Myometrial cell (primary cell): ENCODE data around the gene ZNF181. TPM values are rescaled to one million over a fixed set of nuclear protein-coding genes. Genes with fewer than 3 reads are reported as not detected.

Source experiments
- total RNA-seq: library from RNA; depleted of rRNA; stranded (reverse); fragments of >200 nt; gene quantifications from 2 replicates; pipeline ENCODE4 v1.2.3, GENCODE V29; 2015

Gene ZNF181
- total RNA-seq: 4.3 and 11.8 TPM in 2 replicates

GRCh38 chr19:34733746-34734536, at the start of gene ZNF181:
ZNF181 (plus strand) TSS chr19:34734243; CDS start chr19:34735038, 795 bp downstream.

DNA sequence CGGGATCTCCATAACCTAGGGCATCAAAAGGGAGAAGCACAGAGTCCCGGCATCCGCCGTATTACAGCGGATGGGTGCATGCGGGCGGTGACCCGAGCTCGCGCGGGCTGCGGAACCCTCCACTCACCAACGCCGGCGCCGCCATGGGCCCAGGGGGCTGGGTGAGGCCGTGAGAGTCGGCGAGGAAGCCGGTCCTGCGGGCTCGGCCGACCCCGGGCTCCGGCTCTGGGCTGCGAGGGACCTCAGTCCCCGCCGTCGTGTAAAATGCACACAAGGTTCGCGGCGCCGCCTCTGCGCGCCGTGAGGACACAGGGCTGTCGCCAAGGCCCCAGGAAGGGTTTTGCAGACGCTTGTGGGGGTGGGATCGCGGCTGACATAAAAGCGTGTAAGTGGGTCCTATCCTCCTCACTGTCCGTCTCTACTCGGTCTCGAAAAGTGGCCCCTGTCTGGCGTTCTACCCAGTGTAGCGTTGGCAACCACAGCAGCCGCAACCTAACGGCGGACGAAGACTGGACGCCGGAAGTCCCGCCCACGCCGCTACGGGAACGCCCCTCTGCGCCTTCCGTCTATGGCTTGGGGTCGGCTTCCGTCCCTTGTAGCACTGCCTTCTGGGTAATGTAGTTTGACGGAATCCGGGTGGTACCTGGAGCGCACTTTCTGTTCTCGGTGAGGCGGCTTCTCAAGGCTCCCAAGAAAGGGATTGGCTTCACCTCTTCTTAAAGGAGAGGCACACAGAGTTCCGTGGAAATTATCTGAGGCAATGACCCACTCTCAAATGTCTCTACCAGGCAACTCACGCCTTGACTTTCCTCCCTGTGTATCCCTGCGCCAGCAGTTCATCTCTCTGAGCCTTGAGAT, 38.9 kb downstream of the ZNF181 start, which contains the start of gene ZNF599:
ZNF599 (minus strand) TSS at position 519 of the 858 bp plus-strand sequence; CDS start at position 145, 374 bp downstream.

Other genes with a start within 250 kb of the ZNF181 start
- not detected in 2 replicates for gene SCGB2B2, start 57.1 kb upstream of the ZNF181 start, total RNA-seq
- 4.0 and 9.7 TPM in 2 replicates for gene ZNF302, start 56.6 kb upstream of the ZNF181 start, total RNA-seq
- gene ZNF599, start 39.0 kb downstream of the ZNF181 start, total RNA-seq: 13.5 and 14.4 TPM in 2 replicates
- 2.0 and 2.3 TPM in 2 replicates for gene ZNF30, start 192.7 kb downstream of the ZNF181 start, total RNA-seq
- gene ZNF792, start 230.0 kb downstream of the ZNF181 start, total RNA-seq: 1.2 and 2.1 TPM in 2 replicates